ENCODE measurements around the gene MYO1B.

MYO1B gene

DNA sequence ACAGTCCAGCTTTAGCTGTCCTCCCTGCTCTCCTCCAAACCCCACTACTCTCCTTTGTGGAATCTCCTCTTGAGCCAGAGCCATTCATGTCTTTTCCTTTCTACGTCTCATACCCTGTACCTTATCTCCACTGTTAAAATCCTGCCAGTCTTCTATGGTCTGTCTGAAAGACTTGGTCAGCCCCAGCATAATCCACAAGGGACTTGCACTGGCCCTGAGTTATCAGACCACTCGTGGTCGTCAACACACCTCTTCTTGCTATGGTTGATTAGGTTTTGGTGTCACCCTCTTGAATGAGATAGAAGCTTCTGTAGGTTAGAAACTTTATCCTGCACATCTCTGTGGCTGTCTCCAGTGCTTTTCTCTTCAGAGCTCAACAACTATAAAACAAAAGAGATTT, 56.8 kb downstream of the MYO1B start:
- no peak for DNase-seq

DNA sequence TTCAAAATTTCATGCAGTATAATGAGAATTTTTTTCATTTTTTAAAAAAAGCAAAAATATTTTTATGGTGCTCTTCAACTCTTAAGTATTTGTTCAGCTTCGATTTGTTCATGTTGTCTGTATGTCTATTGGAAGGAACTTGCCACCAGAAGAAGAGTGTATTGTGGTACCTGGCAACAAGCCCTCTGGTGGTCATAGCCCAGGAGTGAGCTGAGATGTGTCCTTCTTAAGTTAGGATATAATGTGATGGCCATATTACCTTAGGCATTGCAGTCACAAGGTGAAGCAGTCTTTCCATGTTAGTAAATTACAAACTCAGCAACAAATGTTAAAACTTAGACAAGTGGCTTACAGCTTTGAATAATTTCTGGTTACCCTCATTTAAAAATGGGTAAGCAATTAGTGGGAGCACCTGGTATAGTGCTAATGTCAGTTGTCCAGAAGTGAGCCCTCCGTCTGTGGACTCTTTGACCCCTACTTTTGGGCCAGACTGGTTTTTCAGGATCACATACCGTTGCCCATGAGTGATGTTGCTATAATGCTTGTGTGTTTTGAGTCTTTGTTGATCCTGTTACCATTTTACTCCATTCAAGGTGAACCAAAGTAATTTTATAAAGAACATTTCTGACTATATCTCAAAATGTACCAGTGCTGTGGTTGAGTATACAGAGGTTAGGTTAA, 57.4 kb downstream of the MYO1B start:
- peak; percentile 12 for DNase-seq

DNA sequence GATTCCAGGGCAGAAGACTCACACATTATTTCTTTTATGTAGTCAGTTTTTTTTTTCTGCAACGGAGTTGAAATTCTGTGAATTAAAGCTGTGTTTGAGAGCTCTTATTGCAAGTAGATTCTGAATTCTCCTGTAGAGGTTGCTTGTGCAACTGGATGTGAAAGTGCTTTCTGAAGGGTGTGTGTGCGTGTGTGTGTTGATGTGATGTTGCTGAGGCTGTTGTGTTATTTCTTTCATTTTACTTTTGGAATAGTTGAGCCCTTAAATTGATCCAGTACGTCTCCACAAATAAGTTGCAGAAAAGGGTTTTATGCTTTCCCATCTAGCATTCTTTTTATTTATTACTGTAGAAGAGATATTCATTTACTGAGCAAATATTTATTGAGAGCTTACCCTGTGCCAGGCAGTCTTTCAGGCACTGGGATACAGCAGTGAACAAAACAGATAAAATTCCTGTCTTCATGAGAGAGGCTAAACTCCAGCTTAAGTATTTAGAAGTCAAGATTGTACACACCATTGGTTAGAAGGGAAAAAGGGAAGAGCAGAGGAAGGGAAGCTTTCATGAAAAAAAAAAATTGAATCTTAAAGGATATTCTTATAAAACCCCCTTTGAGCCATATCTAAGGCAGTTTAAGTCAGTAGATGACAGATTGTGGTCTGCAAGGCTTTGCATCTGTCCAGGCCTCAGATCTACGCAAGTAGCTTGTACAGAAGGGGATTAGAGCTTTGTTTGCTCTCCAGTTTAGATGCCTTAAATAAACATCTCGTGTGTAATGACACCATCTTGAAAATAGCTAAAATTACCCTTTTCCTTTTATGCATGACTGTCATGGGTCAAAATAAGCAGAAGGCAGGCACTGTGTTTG, 58.2 kb downstream of the MYO1B start:
- no peak for DNase-seq

DNA sequence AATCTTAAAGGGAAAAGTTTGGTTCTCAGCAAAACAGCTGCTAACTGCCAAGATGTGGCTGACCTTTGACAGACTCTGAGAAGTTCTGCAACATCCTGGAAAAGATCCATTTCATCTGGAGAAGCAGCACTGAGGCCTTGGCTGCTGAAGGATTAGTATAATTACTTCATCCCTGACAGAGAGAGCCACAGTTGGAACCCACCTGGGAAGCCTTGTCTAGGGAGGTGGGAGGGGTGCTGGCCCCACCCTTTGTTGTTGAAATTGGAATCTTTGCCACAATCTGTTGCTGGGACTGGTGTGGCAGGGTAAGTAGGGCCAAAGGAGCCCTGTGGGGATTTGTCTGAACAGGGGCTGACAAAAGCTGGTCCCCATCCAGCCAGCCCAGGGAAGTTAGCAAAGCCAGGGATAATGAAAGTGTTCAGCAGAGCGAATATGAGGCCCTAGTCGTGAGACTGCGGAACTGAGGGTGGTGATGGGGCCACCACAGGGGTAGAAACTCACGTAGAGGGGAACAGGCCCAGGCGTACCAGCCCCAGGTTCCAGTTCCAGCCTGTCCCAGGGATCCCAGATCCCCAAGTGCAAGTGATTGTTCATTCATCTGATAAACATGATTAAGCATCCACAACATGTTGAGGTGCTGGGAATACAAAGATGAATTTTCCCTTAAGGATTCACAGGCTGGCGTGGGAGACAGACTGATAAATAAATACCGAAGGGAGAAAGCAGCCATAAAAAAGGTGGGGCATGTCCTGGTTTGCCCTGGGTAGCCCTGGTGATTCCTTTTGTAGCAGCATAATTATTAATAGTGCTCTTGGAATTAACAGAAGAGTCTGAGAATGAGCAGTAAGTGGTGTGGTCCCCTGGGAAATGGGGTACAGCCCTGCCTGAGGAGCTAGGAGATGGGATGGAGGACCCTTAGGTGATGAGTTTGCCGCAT, 60.0 kb downstream of the MYO1B start:
- DNase-seq: no peak

DNA sequence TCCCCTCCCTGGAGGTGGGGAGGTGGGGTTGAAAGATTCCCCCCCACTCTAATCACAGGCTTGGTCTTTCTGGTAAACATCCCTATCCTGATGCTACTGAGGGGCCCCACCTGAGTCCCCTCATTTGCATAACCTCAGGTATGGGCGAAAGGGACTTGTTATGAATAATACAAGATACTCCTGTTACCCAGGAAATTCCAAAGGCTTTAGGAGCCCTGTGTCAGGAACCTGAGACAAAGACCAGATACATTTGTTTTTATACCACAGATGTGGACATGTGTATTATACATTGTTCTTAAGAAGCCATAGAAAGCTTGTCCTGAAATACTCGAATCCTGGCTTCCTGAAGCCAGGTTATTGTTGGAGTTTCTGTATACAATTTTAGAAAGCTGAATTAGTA, 62.8 kb downstream of the MYO1B start:
- no peak for DNase-seq

DNA sequence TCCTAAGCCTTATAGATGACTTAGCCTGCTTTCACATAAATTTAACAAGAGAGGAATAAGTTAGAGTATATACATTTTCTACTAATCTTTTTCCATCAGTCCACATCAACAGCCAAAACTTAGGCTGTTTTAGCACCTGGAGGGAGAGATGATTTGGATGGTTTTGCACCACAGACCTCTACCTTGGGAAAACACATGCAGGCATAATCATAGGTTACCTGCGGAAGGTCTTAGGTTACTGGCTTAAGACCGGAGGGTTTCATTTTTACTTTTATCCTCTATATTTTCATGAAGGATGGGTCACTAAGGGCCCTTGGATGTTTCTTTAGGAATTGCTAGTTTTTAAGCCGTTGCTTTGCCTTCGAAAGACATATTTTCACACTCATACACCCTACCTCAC, 66.0 kb downstream of the MYO1B start:
- no peak for DNase-seq

DNA sequence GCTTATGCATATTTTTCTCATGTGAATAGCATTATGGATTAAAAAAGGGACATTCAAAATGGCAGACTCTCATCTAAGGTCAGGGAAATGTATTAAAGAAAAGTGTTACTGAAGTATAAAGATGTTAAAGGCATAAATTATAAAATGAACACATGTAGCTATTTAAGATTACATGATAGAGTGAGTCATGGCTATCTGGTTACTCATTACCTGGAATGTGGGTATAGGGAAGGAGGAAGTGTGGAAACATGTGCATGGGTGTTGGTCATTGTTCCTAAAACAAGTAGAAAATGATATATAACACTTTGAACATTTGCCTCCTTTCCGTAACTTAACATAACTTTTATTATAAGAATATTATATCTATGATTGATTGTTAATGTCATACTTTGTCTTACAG, 66.4 kb downstream of the MYO1B start:
- no peak for DNase-seq

DNA sequence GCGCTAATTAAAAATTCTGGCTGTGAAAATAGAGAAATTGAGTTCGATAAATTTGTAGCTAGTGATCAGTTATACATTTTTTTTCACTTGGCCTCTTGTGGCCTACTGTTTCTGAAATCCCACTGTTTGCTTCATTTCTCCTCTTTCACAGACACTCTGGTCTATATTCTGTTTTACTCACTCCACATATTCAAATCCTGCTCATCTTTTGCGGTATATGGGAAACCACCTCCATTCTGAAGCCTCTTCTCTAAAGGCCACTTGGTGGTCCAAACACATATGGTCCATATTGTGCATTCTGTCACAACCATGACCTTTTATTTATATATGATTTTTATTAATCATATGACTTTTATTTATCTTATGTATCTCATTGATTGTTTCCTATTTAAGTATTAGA, 67.0 kb downstream of the MYO1B start:
- DNase-seq: no peak

DNA sequence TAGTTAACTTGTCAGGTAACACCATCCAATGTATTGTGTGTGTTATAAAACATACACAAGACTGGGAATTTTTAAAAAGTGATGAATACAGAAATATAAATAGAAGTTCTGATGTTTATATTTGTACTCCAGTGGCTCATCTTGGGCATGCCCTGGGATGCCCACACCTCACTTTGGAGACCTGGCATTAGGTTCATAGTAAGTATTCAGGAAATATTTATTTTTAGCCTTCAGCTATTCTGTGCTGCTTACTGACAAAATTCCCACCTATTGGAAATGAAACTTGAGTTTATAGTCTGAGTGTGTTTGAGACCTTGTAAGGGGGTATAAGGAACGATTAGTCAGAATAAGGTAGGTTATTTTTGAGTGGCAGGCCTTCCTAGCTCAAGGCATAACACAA, 67.5 kb downstream of the MYO1B start:
- no peak for DNase-seq

DNA sequence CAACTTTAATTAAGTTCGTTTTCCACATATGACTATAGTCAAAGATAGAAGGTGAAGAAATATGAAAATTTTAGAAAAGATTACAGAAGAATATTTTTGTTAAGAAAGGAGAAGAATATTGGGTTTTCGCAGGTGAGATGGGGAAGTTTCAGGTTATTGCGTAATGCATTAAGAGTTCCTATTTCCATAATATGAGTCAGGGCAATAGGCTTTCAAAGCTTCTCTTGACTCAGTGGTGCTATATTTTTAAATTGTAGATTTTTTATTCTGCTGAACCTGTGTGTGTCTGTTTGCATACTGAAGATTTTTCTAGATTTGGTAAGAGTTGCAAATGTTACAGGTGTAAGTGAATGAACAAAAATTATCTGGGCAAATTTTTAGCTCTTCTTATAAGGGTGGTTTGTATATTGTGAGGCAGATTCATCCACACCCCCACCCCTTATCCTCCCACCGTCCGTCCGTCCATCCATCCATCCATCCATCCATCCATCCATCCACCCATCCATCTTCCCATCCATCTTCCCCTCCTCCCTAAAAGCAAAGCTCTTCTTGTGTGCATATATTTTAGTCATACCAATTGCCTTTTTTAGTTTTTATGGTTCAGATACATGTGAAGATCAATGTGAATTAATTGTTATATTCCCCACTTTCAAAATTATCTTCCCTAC, 69.6 kb downstream of the MYO1B start:
- no peak for DNase-seq

DNA sequence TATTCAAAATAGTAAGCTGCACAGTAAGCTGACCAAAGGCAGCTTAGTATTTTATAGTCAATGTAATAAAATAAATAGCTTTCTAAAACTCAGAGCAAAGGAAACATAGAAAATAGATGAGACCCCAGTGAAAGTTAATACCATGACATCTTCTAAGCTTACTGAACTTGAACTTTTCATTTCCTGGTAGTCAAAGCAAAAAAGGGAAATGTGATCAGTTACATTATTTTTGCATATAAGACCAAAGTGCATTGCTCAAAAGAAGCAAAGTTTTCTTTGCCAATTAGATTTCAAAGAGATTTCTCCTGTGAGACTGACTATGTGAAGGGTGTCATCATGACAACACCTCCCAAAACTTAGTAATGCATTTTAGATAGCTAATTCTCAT, 70.2 kb downstream of the MYO1B start:
- no peak for DNase-seq

DNA sequence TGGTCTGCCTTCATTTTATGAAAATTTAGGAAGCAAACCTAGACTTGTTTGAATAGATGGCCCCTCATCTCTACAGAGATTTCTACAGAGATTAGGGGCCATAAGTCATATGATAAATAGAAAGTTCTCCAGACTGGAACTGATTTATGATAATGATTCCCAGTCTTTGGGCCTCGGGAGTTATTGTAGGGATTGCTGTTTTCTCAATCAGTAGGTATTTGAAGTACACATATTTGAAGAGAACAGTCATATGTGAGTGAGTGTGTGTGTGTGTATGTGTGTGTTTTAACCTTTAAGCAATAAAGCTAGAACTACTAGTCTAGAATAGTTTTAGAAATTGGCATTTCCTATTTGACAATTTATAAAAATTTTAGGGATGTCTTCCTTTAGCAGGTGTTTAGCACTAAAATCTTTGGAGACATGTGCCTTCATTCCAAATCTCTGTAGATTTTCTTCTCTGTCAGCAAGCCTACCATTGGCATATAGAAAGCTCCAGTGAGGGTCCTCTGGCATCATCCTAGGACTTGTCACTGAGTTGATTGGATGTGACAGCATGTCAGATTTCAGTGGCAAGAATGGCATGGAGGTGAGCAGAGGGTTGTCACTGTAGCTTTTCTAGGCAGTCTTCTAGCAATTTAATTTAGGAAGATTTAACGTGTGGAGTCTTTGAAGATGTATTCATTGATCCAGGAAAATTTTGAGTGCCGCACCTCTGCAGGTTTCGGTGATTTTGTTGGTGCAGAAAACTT, 71.2 kb downstream of the MYO1B start:
- DNase-seq: no peak

DNA sequence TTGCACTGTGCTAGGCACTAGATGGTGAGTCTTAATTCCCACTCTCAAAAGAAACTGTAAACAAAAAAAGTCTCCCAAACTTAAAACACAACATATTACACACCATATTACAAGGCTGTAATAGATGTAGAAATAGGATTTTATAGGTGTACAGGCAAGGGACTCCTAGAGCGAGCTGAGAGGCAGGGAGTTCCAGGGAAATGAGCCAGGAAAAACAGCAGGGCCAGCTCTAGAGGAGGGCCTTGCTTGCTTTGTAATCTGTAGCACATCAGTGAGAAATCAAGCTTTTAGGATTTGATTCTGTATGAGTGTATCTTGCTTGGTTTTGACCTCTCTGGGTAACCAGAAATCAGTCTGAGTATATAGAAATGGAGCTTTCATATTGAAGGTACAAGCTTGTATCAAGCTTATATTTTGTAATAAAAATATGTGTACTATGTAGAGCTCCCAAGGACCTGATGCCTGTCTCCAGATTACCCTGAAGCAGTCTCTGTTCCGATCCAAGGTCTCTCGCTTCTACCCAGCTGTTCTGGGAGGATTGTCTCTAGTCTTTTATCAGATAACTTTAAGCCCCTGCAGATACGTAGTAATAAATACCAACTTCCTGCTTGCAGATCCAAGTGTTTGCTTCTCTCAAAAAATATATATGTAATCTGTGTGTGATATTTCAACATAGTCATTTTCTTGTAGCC, 73.0 kb downstream of the MYO1B start:
- DNase-seq: no peak

DNA sequence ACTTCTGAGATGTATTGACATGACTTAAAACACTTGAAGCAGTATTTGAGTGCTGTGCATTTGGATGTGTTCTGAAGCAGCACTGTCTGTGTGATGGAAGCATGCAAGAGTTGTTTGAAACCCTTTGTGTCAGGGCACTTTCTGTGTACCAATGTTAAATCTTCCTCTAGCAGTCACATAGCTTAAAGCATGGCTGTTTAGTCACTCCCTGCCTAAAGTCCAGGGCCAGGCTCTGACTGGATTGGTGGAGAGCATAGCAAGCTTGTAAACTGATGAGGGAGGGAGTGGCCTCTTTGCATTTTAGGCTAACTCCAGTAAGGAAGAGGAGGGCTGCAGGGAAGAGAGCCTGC, 73.5 kb downstream of the MYO1B start:
- DNase-seq: no peak

DNA sequence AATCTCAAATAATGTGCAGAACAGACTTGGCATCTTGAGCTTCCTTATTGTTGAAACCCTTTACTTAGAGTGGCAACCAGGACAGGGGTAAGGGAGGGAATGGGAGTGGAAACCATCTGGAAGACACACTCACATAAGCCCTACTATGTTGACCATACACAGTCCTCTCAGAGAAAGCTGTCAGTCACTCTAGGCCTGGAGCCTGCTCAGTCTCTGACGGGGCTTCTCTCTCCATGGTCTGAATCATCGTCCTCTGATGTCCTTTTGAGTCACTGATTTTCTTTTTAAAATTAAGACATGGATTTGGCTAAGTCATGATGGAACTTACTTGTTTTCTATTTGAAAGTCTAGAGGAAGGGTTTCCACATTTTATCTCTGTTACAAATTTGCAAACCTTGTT, 74.0 kb downstream of the MYO1B start:
- DNase-seq: no peak

DNA sequence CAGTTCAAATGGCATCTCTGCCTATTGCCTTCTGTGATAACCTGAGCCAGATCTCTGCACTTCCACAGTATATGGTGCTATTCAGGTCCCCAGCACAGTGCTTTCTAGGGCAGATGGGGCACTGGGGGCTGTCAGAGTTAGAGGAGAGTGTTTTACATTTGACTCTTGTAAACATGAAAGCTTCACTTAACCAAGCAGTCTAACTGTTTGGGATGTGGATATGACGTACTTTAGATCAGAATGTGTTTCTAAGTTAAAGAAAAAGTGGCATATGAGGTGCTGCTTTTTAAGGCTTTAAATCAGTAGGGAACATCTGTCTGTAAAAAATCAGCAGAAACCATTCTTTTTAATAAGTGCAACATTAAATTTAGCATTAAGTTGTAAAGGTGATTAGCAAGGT, 75.7 kb downstream of the MYO1B start:
- no peak for DNase-seq

DNA sequence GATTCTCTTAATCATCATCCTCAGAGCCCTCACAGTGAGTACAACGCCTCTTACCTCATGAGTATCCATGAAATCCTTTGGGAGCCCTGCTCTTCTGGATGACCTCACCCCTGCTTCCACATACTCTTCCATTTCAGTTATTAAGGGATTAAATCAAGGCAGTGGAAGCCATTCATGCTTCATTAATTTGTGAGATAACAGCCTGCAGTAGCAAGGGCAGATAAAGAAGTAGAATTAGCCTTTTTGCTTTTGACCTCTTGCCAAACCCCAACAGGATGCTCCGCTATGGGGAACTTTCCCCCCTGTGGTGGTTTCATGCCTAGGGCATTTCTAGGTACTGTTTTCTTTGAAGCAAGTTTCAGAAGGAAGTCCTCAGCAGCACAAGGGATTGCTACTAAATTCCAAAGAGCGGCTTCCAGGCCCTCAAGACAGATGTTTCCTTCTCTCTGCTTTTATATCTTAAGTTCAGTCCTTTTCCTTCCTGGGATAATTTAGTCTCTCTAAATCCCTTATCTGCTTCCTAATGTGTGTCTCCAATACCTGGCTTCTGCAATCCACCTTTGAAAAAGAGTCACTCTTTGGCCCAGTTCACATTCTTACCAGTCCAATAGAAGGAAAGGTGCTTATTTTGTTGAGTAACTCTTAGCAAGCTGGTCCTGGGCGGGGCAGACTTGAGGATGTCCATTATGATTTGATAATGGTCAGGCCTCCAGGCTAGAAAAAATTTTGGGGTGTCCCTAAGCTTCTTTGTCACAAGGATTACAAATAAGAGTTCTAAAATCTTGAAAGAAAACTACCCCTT, 76.9 kb downstream of the MYO1B start:
- peak; percentile 8 for DNase-seq

DNA sequence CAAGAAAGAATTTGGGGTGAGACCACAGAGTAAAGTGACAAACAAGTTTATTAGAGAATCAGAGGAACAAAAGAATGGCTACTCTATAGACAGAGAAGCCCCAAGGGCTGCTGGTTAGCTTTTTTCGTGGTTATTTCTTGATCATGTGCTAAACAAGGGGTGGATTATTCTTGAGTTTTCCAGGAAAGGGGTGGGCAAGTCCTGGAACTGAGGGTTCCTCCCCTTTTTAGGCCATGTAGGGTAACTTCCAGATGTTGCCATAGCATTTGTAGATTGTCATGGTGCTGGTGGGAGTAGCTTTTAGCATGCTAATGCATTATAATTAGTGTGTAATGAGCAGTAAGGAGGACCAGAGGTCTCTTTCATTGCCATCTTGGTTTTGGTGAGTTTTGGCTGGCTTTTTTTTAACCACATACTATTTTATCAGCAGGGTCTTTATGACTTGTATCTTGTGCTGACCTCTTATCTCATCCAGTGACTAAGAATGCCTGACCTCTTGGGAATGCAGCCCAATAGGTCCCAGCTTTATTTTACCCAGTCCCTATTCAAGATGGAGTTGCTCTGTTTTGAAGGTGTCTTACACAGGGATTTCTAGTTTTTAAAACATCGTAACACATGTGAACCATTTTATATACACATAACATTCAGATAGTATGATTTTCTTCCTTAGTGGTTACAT, 77.8 kb downstream of the MYO1B start:
- DNase-seq: no peak

DNA sequence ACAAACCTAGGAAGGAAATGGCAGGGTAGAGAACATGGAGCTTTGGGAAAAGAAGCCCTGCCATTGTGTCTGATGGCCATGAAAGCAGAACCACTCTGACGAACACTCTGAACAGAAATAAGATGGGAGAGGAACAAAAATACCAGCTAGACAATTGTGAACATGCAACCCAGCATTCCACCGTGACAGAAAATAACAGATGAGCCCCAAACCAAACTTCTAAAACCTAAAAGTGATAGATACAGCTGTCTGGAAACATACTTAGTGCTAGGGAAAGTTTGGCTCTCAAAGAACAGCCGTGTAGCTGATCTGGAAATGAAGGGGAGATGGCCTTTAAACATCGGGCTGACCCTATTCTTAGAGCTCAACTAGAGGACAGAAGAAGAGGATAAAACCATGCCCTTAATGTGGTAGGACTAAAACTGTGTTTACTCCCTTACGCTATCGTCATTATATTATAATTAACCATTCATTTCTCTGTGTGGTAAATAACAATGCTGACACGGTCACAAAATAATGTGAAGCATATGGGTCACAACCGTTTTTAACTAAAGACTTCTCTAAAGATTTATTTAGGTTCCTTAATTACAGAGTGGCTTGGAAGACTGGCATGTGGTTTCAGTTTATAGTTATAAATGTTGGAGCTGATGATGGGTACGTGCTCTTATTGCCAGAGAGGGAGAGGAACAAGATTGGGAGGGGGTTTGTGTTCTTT, 80.6 kb downstream of the MYO1B start:
- DNase-seq: no peak
